Right lobe of liver (tissue), 4 donors: ENCODE results near the gene CCDC88C.

Experiments
- POLR2A ChIP-seq: fragments of 450-650 bp; IDR thresholded peaks from one replicate; pipeline ENCODE4 v1.6.1; 2017; ENCODE audit warnings: antibody characterized with exemption, mild to moderate bottlenecking
- TF ChIP-seq, protein P1 (sequence below), 4 donors: fragments of 200-600 bp in 3 of 4; fragments of 450-650 bp in 1 of 4; IDR thresholded peaks; one replicate each; pipeline versions ENCODE4 v1.5.1 to v1.8.0; 2016 to 2022; ENCODE audit warnings: antibody characterized with exemption in 4 of 4, mild to moderate bottlenecking in 2 of 4
- donor health status: DM: no; HTN: no; CAD: no.
- donor health status: DM: no; HTN: no; CAD: no.
- donor health status: DM: no; HTN: yes; CAD: no.

DNA sequence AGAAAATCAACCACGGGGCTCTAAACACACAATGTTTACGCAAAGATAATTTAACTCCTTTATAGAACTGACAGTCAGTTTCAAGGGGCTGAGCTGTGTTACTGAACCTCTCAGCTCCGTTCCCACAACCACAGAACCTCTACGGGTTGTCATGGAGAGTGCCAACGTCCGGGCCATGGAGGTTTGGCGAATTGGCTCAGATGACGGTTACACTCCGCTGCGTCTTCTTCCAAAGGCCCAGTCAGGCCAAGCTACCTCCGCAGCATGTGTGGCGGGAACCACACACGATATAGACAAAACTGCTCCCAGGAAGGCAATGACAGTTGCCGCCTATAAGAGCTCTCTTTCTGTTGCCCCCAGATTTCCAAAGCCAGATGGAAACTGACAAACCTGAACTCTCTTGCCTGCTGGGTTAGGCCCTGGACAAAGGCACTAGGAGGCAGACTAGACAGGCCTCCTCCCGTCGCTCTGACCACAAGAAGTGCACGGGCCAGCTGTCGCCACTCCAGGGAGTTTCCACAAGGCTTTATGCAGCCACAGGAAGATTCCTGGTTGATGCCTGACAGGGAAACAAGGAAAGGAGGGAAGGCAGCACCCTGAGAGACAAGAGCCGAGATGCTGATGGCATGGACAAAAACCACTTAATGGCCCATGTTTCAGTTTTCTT lies 30.3 kb downstream of the CCDC88C start:
- TF ChIP-seq, protein P1, sequence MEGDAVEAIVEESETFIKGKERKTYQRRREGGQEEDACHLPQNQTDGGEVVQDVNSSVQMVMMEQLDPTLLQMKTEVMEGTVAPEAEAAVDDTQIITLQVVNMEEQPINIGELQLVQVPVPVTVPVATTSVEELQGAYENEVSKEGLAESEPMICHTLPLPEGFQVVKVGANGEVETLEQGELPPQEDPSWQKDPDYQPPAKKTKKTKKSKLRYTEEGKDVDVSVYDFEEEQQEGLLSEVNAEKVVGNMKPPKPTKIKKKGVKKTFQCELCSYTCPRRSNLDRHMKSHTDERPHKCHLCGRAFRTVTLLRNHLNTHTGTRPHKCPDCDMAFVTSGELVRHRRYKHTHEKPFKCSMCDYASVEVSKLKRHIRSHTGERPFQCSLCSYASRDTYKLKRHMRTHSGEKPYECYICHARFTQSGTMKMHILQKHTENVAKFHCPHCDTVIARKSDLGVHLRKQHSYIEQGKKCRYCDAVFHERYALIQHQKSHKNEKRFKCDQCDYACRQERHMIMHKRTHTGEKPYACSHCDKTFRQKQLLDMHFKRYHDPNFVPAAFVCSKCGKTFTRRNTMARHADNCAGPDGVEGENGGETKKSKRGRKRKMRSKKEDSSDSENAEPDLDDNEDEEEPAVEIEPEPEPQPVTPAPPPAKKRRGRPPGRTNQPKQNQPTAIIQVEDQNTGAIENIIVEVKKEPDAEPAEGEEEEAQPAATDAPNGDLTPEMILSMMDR (IDR thresholded peaks at IDR 0.05): no peak
- TF ChIP-seq POLR2A: no peak
